HCEC 1CT (cell line): ENCODE measurements around the gene HTR5A.
"Not testable (repeated sequence)": the region's sequence is repeated elsewhere in the genome, so short reads cannot be mapped to it uniquely, and the experiment has no call there.

Experiments used
- DNase-seq: peaks from one replicate; pipeline ENCODE4 v3.0.0-alpha.2; 2017

Gene HTR5A

GRCh38 chr7:155069992-155070751 lies at the start of gene HTR5A:
Gene HTR5A, plus strand, starts transcription at chr7:155070324. Its CDS starts 576 bp downstream, at chr7:155070900.
- DNase-seq: peak; percentile 74

- DNase-seq: peak; percentile 17
These were observed 49.1 kb upstream of the HTR5A start for GRCh38 chr7:155020996-155021395.

GRCh38 chr7:155021699-155022145 lies 48.4 kb upstream of the HTR5A start:
- DNase-seq: no peak

GRCh38 chr7:155027879-155028278 lies 42.2 kb upstream of the HTR5A start:
- no peak for DNase-seq

- no peak for DNase-seq
These were observed 37.1 kb upstream of the HTR5A start for GRCh38 chr7:155032978-155033377.

- not testable (repeated sequence) for DNase-seq
These were observed 35.6 kb upstream of the HTR5A start for GRCh38 chr7:155034495-155034894.

GRCh38 chr7:155038335-155038734 lies 31.8 kb upstream of the HTR5A start:
- no peak for DNase-seq

DNA sequence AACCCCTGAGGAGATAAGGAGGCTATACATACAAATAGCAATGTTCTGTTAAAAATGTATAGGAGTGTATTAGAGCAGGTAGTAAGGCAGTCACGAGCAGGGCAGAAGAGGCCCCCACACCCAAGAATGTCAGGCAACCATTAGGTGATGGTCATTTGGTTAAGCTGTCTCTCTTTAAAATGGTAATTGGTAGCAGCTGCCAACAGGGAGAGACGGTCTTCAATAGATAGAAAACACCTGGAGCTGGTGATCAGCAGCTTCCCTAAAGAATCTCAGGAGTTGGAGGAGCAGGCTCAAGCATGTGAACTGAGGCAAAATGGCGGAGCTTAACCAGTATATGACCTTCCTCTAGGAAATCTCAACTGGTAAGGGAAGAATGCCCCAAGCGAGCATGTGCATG lies 26.4 kb upstream of the HTR5A start:
- no peak for DNase-seq

DNA sequence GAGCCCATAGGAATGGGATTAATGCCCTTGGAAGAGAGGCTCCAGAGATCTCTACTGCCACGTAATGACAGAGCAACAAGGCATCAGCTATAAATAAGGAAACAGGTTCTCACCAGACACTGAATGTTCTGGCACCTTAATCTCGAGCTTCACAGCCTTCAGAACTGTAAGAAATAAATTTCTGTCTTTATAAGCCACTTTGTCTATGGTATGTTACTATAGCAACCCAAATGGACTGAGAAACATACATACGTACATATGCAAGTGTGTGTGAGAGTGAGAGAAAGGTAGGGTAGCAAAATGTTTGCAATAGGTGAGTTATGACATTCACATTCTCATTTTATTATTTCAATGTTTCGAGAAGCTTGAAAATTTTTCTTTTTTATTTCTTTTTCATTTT lies 22.1 kb upstream of the HTR5A start:
- DNase-seq: no peak

GRCh38 chr7:155051355-155051754 lies 18.8 kb upstream of the HTR5A start:
- no peak for DNase-seq

- peak; percentile 56 for DNase-seq
These were observed 17.1 kb upstream of the HTR5A start for GRCh38 chr7:155053002-155053401.

- DNase-seq: peak; percentile 28
These were observed 15.4 kb upstream of the HTR5A start for GRCh38 chr7:155054761-155055160.

- no peak for DNase-seq
These were observed 13.0 kb upstream of the HTR5A start for GRCh38 chr7:155057076-155057475.

GRCh38 chr7:155058896-155059295 lies 11.2 kb upstream of the HTR5A start:
- DNase-seq: no peak

- no peak for DNase-seq
These were observed 10.4 kb upstream of the HTR5A start for GRCh38 chr7:155059703-155060102.

DNA sequence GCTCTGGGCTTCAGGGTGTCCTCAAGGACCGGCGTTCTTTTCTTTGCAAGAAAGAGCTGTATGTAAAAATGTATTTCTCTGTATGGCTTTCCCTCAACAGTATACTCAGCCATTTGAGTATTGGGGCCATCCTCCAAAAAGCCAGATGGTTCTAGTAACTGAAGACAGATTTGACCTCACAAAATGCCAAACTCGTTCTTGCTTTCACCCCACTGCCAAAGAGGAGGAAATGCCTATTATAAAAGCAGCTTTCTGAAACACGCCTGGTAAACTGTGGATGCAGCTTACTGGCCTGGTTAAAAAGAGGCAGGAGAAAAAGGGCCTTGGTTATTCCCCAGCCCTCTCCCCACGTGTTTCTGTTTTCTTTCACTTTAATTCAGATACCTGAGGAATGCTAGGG lies 7.7 kb upstream of the HTR5A start:
- no peak for DNase-seq

- no peak for DNase-seq
These were observed 5.9 kb upstream of the HTR5A start for GRCh38 chr7:155064186-155064585.

GRCh38 chr7:155066417-155066950 lies 3.6 kb upstream of the HTR5A start:
- DNase-seq: peak; percentile 94

DNA sequence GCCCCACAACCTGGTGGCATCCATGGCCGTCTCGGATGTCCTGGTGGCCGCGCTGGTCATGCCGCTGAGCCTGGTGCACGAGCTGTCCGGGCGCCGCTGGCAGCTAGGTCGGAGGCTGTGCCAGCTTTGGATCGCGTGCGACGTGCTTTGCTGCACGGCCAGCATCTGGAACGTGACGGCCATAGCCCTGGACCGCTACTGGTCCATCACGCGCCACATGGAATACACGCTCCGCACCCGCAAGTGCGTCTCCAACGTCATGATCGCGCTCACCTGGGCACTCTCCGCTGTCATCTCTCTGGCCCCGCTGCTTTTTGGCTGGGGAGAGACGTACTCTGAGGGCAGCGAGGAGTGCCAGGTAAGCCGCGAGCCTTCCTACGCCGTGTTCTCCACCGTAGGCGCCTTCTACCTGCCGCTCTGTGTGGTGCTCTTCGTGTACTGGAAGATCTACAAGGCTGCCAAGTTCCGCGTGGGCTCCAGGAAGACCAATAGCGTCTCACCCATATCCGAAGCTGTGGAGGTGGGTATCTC lies 1.1 kb downstream of the HTR5A start:
- no peak for DNase-seq

DNA sequence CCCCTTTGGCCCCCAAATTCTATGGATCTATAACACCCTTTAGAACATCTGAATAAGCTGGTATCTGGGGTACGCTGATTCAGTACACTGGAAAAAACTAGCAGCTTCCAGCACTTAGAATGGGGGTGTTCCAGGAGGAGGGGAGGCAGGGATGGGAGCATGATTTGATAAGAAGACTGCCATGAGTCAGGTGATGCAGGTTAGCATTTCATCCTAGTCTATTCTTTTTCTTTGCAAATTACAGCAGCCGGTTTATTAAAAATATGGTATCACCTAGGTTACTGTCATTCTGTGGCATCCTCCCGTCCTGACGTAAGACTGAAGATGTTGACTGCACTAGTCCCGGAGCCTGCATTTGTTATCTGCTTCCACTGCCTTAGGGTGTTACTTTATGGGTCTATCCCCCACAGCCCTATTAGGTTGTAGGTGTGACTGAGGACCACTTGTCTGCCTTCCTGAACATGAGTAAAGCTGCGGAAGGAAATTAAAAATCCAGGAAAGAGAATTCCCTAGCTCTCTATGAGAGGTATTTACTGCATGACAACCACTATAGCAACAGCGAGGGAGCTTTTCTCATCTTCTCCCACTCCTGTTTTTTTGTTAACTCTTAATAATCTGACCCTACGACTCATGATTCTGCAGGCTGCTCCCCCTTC lies 1.9 kb downstream of the HTR5A start:
- no peak for DNase-seq

- DNase-seq: no peak
These were observed 3.8 kb downstream of the HTR5A start for GRCh38 chr7:155073922-155074321.

DNA sequence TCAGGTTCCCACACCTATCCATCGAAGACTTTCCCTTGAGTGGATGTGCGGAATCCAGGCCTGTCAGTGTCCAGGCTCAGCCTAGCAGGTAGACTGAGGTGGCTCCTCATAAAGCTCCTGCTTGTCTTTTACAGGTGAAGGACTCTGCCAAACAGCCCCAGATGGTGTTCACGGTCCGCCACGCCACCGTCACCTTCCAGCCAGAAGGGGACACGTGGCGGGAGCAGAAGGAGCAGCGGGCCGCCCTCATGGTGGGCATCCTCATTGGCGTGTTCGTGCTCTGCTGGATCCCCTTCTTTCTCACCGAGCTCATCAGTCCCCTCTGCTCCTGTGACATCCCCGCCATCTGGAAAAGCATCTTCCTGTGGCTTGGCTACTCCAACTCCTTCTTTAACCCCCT lies 13.9 kb downstream of the HTR5A start:
- DNase-seq: no peak

- no peak for DNase-seq
These were observed 14.8 kb downstream of the HTR5A start for GRCh38 chr7:155084969-155085368.

DNA sequence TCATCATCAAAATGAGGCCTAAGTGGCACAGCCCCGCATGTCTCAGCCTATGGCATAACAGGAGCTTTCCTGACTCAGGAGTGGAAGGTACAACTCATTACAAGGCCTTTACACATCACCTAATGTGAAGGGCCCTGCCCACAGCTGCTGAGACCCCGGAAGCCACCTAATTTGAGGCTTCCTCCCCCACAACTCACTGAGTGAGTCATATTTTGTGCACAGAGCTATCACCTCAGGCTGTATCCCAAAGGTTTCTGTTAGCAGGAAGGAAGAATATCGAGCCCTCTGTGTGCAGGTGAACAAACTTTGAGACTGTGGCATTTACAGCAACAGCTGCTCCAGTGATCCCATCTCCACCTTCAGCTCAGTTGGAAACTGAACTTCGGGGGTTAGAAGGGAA lies 20.6 kb downstream of the HTR5A start:
- no peak for DNase-seq
